Activated CD4-positive, alpha-beta T cell treated with anti-CD3 and anti-CD28 coated beads, Interleukin-2, amount 50 U/mL, for 4 hours (primary cell): ENCODE measurements around the gene FAM81B.

Source experiments
- DNase-seq, 2 experiments: peaks; one replicate each; pipeline ENCODE4 v3.0.0-alpha.2; 2020

FAM81B gene

GRCh38 chr5:95406426-95407090 is 15.4 kb downstream of the FAM81B start:
- no peak for DNase-seq

GRCh38 chr5:95410279-95410678 is 19.1 kb downstream of the FAM81B start:
- no peak for DNase-seq

- no peak for DNase-seq
Observed at GRCh38 chr5:95411474-95411873, 20.3 kb downstream of the FAM81B start.

GRCh38 chr5:95414451-95414850 is 23.3 kb downstream of the FAM81B start:
- no peak for DNase-seq

- DNase-seq, result no peak
Observed at GRCh38 chr5:95417971-95418370, 26.8 kb downstream of the FAM81B start.

- no peak for DNase-seq
Observed at GRCh38 chr5:95422838-95423237, 31.7 kb downstream of the FAM81B start.

GRCh38 chr5:95424016-95424415 is 32.9 kb downstream of the FAM81B start:
- no peak for DNase-seq

- no peak for DNase-seq
Observed at GRCh38 chr5:95424526-95424925, 33.4 kb downstream of the FAM81B start.

GRCh38 chr5:95426227-95426626 is 35.1 kb downstream of the FAM81B start:
- no peak for DNase-seq

- no peak for DNase-seq
Observed at GRCh38 chr5:95432779-95433178, 41.6 kb downstream of the FAM81B start.

- DNase-seq, result no peak
Observed at GRCh38 chr5:95439801-95440493, 48.8 kb downstream of the FAM81B start.

GRCh38 chr5:95440825-95441224 is 49.7 kb downstream of the FAM81B start:
- no peak for DNase-seq

- DNase-seq, result no peak
Observed at GRCh38 chr5:95441636-95442035, 50.5 kb downstream of the FAM81B start.

GRCh38 chr5:95445442-95445841 is 54.3 kb downstream of the FAM81B start:
- DNase-seq, result no peak

GRCh38 chr5:95445995-95446394 is 54.8 kb downstream of the FAM81B start:
- DNase-seq, result no peak

GRCh38 chr5:95446560-95447221 is 55.5 kb downstream of the FAM81B start:
- no peak for DNase-seq

GRCh38 chr5:95447961-95448360 is 56.8 kb downstream of the FAM81B start:
- DNase-seq, result no peak

- no peak for DNase-seq
Observed at GRCh38 chr5:95448789-95449188, 57.6 kb downstream of the FAM81B start.

GRCh38 chr5:95449460-95449859 is 58.3 kb downstream of the FAM81B start:
- no peak for DNase-seq

GRCh38 chr5:95454536-95454935 is 63.4 kb downstream of the FAM81B start:
- no peak for DNase-seq

- no peak for DNase-seq
Observed at GRCh38 chr5:95460665-95461064, 69.5 kb downstream of the FAM81B start.

- no peak for DNase-seq
Observed at GRCh38 chr5:95471487-95471886, 80.3 kb downstream of the FAM81B start.

GRCh38 chr5:95471942-95472341 is 80.8 kb downstream of the FAM81B start:
- no peak for DNase-seq

- no peak for DNase-seq
Observed at GRCh38 chr5:95484421-95484820, 93.3 kb downstream of the FAM81B start.
